Fibroblast of skin of scalp (primary cell): ENCODE measurements around the gene IFNGR2.
A peak's percentile ranks its signal among the peaks of the same experiment; 100 is the strongest.
"Not testable (repeated sequence)": the region's sequence is repeated elsewhere in the genome, so short reads cannot be mapped to it uniquely, and the experiment has no call there.

Experiments used
- DNase-seq: peaks from one replicate; pipeline ENCODE4 v3.0.0-alpha.2; 2013

Gene IFNGR2

GRCh38 chr21:33402001-33402979 lies 923 bp upstream of the IFNGR2 start:
- peak; percentile 72 for DNase-seq

- DNase-seq, result peak; percentile 65
Measured at GRCh38 chr21:33403786-33404585, 773 bp downstream of the IFNGR2 start.

DNA sequence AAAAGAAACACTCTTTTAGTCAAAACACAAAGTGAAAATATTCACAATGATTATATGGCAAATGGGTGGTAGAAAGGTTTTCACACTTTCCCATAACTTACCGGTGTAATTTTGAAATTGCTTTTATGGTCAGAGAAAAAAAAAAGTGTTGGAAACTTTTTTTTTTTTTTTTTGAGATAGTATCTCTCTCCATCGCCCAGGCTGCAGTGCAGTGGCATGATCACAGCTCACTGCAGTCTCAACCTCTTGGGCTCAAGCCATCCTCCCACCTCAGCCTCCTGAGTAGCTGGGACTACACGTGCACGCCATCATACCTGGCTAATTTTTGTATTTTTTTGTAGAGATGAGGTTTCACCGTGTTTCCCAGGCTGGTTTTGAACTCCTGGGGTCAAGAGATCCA lies 3.3 kb downstream of the IFNGR2 start:
- DNase-seq, result no peak

DNA sequence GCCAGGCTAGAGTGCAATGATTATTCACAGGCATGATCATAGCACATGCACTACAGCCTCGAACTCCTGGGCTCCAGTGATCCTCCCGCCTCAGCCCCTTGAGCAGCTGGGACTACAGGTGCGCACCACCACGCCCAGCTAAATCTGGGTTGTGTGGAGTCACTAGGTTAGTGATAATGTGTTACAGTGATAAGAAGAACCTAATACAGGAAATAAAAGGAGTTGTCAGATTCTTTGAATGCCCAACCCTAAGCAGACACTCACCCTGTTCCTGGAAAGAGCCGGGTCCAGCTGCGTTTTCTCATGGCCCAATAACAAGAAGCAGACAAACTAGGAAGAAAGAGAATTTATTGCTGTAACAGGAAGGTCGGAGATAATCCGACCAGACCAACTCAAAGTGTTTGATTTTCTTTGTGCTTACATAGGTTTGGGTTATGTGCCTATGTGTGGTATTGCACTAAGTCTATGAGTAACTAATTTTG lies 8.8 kb downstream of the IFNGR2 start:
- DNase-seq, result no peak

GRCh38 chr21:33412439-33412831 lies 9.2 kb downstream of the IFNGR2 start:
- DNase-seq, result not testable (repeated sequence)

DNA sequence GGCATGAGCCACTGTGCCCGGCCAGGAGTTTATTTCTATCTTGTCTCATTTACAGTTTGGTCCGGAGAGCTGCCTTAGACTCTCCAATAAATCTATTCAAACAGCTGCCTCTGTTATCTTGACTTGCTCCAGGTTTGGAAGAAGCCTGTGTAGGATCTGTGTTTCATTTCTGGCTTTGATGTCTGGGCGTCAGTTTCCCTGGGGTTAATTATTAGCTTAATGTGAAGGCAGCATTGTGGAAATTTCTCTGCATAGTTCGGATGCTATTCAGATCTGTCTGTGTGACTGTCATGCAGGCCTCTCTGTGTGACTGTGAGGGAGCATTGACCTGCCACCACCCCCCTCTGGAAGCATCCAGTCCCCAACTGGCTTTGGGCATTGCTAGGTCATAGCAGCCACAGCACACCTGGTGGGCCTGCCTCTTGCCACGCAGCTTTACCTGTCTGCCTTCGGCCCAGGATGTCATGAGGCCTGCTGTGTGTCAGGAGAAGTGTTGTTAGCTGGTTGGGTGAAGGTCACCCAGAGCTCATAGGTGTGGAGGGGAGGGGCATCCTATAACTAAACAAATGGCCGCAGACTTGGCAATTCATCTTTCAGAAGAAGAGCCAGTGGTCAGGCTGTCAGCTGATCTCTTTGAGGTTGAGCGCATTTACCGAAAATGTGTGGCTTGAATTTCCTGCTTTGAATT lies 9.8 kb downstream of the IFNGR2 start:
- DNase-seq, result no peak

DNA sequence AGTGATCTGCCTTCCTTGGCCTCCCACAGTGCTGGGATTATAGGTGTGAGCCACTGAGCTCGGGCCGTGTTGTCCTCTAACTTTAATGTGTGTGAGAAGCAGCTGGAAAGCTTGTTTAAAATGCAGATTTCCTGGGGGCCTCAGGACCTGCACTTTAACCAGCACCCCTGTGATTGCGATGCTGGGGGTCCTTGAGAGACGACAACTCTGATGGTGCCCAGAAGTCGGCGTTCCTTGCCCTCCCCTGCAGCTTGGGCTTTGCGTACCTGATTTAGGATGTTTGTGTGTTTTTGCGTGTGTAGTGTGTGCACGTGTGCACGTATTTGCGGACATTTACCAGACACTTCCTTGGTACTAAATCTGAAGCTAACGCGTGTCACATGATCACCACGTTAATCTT lies 10.9 kb downstream of the IFNGR2 start:
- DNase-seq, result no peak

- no peak for DNase-seq
Measured at GRCh38 chr21:33414926-33415325, 11.7 kb downstream of the IFNGR2 start.

- DNase-seq, result no peak
Measured at GRCh38 chr21:33418691-33419090, 15.5 kb downstream of the IFNGR2 start.

- DNase-seq, result no peak
Measured at GRCh38 chr21:33419538-33420123, 16.4 kb downstream of the IFNGR2 start.

DNA sequence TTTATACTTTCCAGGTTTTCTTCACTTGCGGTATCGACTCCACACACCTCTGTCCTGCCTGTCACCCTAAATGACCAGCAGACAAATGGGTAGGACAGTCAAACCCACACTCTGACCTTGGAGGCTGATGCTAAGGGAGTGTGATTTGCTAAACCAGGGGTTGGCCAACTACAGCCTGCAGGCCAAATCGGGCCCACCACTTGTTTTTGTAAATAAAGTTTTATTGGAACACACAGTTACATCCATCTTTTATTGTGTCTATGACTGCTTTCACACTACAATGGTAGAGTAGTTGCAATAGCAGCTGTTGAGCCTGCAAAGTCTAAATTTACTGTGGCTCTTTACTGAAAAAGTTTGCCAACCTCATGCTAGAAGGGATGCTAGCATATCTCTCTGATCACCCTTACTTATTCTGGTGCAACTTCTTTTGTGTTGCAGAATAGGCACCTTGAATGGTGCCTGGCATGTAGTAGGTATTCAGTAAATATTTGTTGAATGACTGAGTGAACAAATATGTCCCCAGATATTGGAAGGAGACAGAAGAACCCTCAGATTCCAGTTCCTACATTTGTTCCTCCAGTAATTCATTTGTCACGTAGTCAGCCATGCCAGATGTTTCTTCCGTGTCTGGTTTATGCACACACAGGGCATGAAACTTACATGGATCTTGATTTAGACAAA lies 18.6 kb downstream of the IFNGR2 start:
- DNase-seq, result no peak

GRCh38 chr21:33424214-33424613 lies 21.0 kb downstream of the IFNGR2 start:
- no peak for DNase-seq

GRCh38 chr21:33425825-33426224 lies 22.6 kb downstream of the IFNGR2 start:
- no peak for DNase-seq

GRCh38 chr21:33427051-33427450 lies 23.8 kb downstream of the IFNGR2 start:
- no peak for DNase-seq

DNA sequence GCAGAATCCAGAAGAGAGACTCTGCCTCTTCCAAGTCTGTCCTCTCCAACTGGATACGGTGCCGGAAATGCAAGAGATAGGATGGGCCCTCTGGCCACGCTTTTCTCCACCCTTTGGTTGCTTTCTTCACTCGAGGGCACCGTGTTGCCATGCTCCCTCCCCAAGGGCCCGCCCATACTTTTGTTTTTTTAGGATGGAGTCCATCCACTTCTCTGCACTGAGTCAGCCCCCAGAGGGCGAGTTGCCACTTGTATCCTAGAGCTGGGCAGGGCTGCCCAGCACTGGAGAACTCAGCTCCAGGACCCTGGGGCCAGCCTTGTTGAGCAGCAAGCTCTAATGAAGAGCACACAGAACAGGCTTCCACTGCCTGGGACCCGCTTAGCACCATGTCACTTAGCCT lies 25.5 kb downstream of the IFNGR2 start:
- DNase-seq, result peak; percentile 34

- DNase-seq, result no peak
Measured at GRCh38 chr21:33430858-33431257, 27.6 kb downstream of the IFNGR2 start.

GRCh38 chr21:33432496-33432895 lies 29.3 kb downstream of the IFNGR2 start:
- DNase-seq, result no peak

GRCh38 chr21:33433001-33433400 lies 29.8 kb downstream of the IFNGR2 start:
- no peak for DNase-seq

DNA sequence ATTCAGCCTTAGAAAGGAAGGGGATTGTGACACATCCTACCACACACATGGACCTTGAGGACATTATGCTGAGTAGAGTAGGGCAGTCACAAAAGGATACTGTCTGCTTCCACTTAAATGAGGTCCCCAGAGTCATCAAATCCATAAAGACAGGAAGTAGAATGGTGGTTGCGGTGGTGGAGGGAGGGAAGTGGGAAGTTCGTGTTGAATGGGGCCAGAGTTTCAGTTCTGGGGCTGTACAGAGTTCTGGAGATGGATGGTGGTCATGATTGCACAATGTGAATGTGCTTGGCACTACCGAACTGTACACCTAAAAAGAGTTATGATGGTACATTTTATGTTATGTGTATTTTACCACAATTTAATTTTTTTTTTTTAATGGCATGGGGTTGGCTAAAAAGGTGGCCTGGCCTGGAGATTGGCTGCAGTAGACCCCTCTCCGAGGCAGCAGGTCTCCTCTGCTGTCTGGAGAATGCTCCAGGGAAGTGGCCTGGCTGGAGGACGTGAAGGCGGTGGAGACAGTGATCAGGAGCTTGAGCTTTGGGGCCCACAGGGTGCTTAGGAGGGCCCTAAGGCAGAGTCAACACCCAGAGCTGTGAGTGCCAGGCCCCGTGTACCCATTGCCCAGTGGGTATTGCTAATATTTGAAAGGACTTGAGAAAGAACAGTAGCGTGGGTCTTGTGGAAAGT lies 30.4 kb downstream of the IFNGR2 start:
- no peak for DNase-seq

DNA sequence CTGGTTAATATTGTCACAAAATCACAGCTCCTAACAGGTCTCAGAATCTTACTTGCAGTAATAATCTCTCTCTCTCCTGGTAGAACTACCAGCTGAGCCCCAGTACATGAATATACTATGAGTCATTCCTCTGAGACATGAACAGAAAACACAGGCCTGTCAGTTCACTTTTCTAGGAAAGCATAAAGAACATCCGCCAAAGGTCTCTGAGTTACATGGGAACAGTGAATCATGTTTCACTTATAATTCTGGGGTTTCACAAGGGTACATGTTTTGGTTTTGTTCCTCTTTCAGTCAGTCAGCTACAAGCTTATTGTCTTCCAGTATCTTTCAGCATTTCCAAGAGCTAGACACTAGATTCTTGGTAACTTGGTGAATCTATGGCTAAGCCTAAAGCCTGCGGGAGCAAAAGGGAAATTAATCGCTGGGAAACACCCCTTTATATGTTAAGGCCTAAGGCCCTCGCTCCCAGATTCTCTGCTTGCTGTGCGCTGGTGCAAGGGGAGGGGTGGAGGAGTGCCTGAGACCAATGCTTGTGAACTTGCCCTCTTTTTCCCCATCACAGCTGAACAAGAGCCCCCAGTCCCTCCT lies 31.7 kb downstream of the IFNGR2 start:
- DNase-seq, result peak; percentile 87

- DNase-seq, result no peak
Measured at GRCh38 chr21:33437140-33437539, 33.9 kb downstream of the IFNGR2 start.
